Activated CD4-positive, alpha-beta memory T cell treated with anti-CD3 and anti-CD28 coated beads, Interleukin-2, amount 10 ng/mL, durations not matched to agents 7 days and 5 days (primary cell): Measurements from ENCODE around the gene ZFP14. TPM values are rescaled to one million over a fixed set of nuclear protein-coding genes. Genes with fewer than 3 reads are reported as not detected.
"Not testable (repeated sequence)": the region's sequence is repeated elsewhere in the genome, so short reads cannot be mapped to it uniquely, and the experiment has no call there.

Experiments
- CTCF ChIA-PET: fragments of 350-600 bp; sonication (Branson Sonifier 250); formaldehyde crosslinking; loops from one replicate; lab custom pipeline; 2021; ENCODE audit warnings: antibody characterized with exemption, inconsistent platforms; lab: Charles Lee
- POLR2A ChIA-PET: fragments of 350-600 bp; sonication (Branson Sonifier 250); formaldehyde crosslinking; loops from one replicate; lab custom pipeline; 2021; ENCODE audit warnings: antibody characterized with exemption; lab: Charles Lee
- DNase-seq: peaks from one replicate; pipeline ENCODE4 v3.0.0-alpha.2; 2020
- H3K27ac Mint-ChIP-seq: one replicate; pipeline ENCODE4 v1.8.0; 2021; ENCODE audit warnings: mild to moderate bottlenecking, mixed read lengths
- H3K27me3 Mint-ChIP-seq: one replicate; pipeline ENCODE4 v1.8.0; 2021; ENCODE audit warnings: mixed read lengths
- H3K36me3 Mint-ChIP-seq: one replicate; pipeline ENCODE4 v1.8.0; 2021; ENCODE audit warnings: low read depth, mixed read lengths
- H3K4me1 Mint-ChIP-seq: one replicate; pipeline ENCODE4 v1.8.0; 2021; ENCODE audit warnings: mixed read lengths
- H3K4me3 Mint-ChIP-seq: one replicate; pipeline ENCODE4 v1.8.0; 2021; ENCODE audit warnings: mild to moderate bottlenecking, mixed read lengths
- H3K9me3 Mint-ChIP-seq: one replicate; pipeline ENCODE4 v1.8.0; 2021; ENCODE audit warnings: mixed read lengths
- total RNA-seq, 2 experiments: library from RNA; stranded (reverse); gene quantifications; one replicate each; pipeline ENCODE4 v1.2.3, GENCODE V29; 2021

The ZFP14 gene
- total RNA-seq, 2 experiments from 2014 or later: 5.1 to 5.4 TPM

DNA sequence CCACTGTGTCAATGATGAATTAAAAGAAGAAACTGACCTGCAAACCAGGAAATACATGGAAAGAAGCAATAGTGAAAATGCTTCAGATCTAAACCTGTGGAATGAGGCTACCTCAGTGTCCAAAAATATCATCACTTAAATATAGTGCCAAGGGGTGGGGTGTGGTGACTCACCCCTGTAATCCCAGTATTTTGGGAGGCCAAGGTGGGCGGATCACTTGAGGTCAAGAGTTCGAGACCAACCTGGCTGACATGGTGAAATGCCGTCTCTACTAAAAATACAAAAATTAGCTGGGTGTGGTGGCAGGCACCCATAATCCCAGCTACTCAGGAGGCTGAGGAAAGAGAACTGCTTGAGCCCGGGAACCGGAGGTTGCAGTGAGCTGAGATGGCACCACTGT is 64.9 kb downstream of the ZFP14 start:
- H3K4me1 Mint-ChIP-seq, POLR2A ChIA-PET, H3K27ac Mint-ChIP-seq, H3K36me3 Mint-ChIP-seq, H3K27me3 Mint-ChIP-seq, H3K4me3 Mint-ChIP-seq, CTCF ChIA-PET, DNase-seq: not testable (repeated sequence)
- peaks cover 12% of the 10 kb centered on the region for H3K9me3 Mint-ChIP-seq

DNA sequence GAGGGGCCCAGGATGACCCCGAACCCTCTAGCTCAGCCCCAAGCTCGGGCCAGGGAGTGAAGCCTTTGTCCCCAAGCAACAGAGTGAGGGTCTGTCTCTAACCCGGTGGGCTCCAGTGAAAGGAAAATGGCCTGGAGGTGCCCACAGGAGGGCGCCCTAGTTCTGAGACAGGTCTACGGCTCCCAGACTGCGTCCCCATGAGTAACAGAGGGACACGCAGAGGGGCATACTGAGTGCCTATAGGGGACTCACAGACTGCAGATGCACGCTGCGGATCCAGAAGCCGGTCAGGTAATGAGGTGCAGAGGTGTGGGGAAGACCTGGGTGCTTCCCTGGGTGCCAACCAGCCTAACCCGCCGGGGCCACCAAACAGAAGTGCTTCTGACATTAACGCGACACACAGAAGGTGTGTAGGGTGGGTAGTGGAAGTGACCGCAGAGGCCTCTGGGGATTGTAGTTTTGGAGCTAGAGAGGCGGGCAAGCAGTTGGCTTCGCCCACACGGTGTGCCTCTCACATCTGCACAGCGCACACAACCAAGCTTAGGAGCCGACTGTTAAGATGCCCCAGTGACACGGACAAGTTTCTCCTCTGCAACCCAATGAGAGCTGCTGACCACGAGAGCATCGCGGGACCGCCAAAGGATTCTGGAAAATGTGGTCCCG is 67.8 kb downstream of the ZFP14 start:
- CTCF ChIA-PET, H3K9me3 Mint-ChIP-seq, DNase-seq, H3K36me3 Mint-ChIP-seq, H3K4me3 Mint-ChIP-seq, H3K27me3 Mint-ChIP-seq, H3K4me1 Mint-ChIP-seq, H3K27ac Mint-ChIP-seq, POLR2A ChIA-PET: not testable (repeated sequence)

GRCh38 chr19:36310416-36310990 is 68.5 kb downstream of the ZFP14 start:
- H3K4me1 Mint-ChIP-seq, DNase-seq, CTCF ChIA-PET, POLR2A ChIA-PET, H3K36me3 Mint-ChIP-seq, H3K9me3 Mint-ChIP-seq, H3K27me3 Mint-ChIP-seq, H3K27ac Mint-ChIP-seq, H3K4me3 Mint-ChIP-seq: not testable (repeated sequence)

DNA sequence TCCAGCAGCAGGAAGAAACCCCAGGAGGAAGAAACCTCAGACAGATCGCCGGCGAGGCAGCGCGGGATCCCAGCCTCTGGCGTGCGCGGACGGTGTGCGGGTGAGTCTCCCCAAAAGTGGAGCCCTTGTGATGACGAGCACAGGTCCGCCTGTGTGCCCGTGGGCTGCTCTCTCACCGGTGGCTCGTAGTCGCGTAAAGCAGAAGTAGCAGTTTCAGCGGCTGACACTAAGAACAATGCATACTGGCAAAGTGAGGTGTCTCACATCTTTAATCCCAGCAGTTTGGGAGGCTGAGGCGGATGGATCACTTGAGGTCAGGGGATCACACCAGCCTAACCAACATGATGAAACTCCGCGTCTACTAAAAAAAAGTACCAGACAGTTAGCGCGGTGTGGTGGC is 69.2 kb downstream of the ZFP14 start:
- H3K4me3 Mint-ChIP-seq, H3K9me3 Mint-ChIP-seq, H3K27ac Mint-ChIP-seq, H3K4me1 Mint-ChIP-seq, CTCF ChIA-PET, DNase-seq, H3K27me3 Mint-ChIP-seq, H3K36me3 Mint-ChIP-seq, POLR2A ChIA-PET: not testable (repeated sequence)

DNA sequence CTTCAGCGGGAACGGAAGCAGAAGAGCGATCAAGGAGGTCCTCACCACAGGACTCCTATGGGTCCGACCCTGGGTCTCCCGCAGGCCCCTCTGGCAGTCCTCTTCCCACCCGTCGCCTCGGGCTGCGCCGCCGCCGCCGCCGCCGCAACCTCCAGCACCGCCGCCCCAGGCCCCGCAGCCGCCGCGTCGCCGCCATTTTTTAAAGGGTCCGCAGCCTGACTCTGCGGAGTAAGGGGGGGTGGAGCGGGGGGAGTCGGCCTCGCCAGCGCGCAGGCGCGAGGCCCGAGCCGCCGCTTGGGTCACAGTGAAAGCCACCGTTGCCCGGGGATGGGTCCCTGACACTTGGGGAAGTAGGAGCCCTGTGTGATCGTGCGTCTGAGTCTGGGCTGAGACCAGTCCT is 69.7 kb downstream of the ZFP14 start:
- H3K27me3 Mint-ChIP-seq, CTCF ChIA-PET, H3K27ac Mint-ChIP-seq, H3K4me3 Mint-ChIP-seq, DNase-seq, H3K36me3 Mint-ChIP-seq, H3K9me3 Mint-ChIP-seq, POLR2A ChIA-PET, H3K4me1 Mint-ChIP-seq: not testable (repeated sequence)

DNA sequence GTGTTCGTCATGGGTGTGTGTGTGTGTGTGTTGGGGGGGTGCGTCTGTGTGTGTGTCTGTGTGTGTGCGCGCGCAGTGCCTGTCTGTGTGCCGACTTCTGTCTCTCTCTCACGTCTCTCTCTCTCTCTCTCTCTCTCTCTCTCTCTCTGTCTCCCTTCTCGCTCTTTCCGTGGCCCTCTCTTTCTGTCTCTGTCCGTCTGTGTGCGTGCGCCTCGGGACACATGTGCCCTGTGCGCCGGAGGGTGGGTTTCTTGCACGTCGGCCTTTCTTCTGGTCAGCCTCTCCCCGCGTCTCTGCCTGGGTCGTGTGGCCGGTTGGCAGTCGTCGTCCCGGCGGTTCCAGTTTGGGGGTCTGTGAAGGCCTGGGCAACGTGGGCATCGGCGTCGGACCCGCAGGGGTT is 86.7 kb downstream of the ZFP14 start:
- H3K27me3 Mint-ChIP-seq, H3K9me3 Mint-ChIP-seq, H3K36me3 Mint-ChIP-seq, POLR2A ChIA-PET, DNase-seq, H3K27ac Mint-ChIP-seq, H3K4me1 Mint-ChIP-seq, CTCF ChIA-PET, H3K4me3 Mint-ChIP-seq: not testable (repeated sequence)

Other genes starting within 250 kb of the ZFP14 start
- gene CAPNS1, start 239.1 kb downstream of the ZFP14 start, total RNA-seq: 100 to 1,000 TPM; 520 to 539 TPM
- not detected for gene COX7A1, start 226.8 kb downstream of the ZFP14 start, total RNA-seq
- gene ZNF565, start 164.5 kb downstream of the ZFP14 start, total RNA-seq: 1 to 10 TPM; 2.0 to 3.5 TPM
- 10 to 100 TPM; 64.6 to 68.4 TPM for gene ZNF146, start 164.1 kb downstream of the ZFP14 start, total RNA-seq
- gene ZFP82, start 39.4 kb upstream of the ZFP14 start, total RNA-seq: 1 to 10 TPM; 3.9 to 4.2 TPM
- gene ZNF566, start 110.4 kb upstream of the ZFP14 start, total RNA-seq: 1 to 10 TPM; 8.5 to 8.7 TPM
- gene ZNF260, start 149.1 kb upstream of the ZFP14 start, total RNA-seq: 1 to 10 TPM; 9.0 to 9.9 TPM
- 10 to 100 TPM; 11.1 to 14.6 TPM for gene ZNF529, start 194.1 kb upstream of the ZFP14 start, total RNA-seq
- 10 to 100 TPM; 11.8 to 13.5 TPM for gene ZNF382, start 226.1 kb upstream of the ZFP14 start, total RNA-seq